ENCODE results near the gene CRTC1.

CRTC1 gene

DNA sequence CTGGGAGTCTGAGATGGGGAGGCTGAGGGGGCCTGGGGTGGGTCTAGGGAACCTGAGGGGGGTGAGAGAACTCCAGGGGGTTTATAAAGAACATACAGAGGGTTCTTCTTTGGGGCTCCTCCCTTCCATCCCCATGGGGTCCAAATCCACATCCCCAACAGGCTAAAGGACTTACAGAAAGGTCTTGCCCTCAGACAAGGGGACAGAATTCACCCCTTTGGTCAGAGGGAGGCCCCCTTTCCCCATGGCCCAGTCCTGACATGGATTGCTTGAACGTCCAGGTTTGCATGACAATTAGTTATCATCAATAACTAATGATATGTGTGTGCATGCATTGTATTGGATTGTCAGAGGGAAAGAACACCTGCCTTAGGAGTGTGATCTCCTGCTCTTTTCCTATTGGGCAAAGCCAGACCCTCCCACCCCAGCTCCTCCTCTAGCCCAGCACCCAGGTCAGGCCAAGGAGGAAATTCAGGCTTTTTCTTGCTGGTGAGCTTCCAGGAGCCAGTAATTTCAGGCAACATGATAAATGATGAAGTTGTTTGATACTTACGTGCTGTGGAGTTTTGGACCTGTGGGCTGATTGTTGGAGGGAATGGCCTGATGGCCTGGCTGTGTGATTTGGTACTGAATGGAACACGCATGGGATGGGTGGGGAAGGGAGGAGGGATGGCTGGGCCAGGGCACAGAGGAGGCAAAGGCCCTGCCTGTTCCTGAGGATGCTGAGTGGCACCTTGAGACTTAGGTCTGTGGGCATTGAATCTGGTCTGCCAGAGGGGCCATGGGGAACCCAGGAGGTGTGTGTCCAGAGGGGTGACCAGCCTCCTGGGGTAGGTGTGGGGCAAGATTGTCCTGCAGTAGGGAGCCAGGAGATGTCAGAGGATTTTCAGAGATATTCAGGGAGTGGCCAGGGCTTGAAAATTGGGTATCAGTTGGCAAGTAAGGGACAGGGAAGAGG lies 45.5 kb upstream of the CRTC1 start:
- DNase-seq (ENCODE audit: low read depth): no peak
- TF ChIP-seq, protein P1, sequence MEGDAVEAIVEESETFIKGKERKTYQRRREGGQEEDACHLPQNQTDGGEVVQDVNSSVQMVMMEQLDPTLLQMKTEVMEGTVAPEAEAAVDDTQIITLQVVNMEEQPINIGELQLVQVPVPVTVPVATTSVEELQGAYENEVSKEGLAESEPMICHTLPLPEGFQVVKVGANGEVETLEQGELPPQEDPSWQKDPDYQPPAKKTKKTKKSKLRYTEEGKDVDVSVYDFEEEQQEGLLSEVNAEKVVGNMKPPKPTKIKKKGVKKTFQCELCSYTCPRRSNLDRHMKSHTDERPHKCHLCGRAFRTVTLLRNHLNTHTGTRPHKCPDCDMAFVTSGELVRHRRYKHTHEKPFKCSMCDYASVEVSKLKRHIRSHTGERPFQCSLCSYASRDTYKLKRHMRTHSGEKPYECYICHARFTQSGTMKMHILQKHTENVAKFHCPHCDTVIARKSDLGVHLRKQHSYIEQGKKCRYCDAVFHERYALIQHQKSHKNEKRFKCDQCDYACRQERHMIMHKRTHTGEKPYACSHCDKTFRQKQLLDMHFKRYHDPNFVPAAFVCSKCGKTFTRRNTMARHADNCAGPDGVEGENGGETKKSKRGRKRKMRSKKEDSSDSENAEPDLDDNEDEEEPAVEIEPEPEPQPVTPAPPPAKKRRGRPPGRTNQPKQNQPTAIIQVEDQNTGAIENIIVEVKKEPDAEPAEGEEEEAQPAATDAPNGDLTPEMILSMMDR (IDR thresholded peaks at IDR 0.05; ENCODE audit: control insufficient read depth, insufficient read depth, low read depth, low read length, missing control alignments): no peak
- H3K4me3 ChIP-seq (ENCODE audit: control insufficient read depth, low read depth, low read length): peak overlapping the region; percentile 93

DNA sequence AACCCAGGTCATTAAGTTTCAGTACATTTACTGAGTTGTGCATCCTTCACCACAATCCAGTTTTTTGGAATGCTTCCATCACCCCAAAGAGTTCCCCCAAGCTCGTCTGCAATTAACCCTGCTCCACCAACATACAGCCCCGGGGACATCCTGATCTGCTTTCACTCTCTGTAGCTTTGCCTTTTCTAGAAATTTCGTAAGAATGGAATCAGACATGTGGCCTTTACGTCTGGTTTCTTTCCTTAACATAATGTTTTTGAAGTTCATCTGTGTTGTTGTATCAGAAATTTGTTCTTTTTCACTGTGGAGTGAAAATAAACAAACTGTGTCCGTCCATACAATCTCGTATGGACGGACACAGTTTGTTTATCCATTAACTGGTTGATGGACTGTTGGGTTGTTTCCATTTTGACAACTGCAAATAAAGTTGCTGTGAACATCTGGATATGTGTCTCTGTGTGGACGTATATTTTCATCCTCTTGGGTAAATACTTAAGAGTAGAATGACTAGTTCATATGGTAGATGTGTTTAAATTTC lies 43.7 kb upstream of the CRTC1 start:
- no peak overlapping the region for H3K4me3 ChIP-seq (ENCODE audit: control insufficient read depth, low read depth, low read length)
- TF ChIP-seq, protein P1 (IDR thresholded peaks at IDR 0.05; ENCODE audit: control insufficient read depth, insufficient read depth, low read depth, low read length, missing control alignments): no peak
- no peak for DNase-seq (ENCODE audit: low read depth)

DNA sequence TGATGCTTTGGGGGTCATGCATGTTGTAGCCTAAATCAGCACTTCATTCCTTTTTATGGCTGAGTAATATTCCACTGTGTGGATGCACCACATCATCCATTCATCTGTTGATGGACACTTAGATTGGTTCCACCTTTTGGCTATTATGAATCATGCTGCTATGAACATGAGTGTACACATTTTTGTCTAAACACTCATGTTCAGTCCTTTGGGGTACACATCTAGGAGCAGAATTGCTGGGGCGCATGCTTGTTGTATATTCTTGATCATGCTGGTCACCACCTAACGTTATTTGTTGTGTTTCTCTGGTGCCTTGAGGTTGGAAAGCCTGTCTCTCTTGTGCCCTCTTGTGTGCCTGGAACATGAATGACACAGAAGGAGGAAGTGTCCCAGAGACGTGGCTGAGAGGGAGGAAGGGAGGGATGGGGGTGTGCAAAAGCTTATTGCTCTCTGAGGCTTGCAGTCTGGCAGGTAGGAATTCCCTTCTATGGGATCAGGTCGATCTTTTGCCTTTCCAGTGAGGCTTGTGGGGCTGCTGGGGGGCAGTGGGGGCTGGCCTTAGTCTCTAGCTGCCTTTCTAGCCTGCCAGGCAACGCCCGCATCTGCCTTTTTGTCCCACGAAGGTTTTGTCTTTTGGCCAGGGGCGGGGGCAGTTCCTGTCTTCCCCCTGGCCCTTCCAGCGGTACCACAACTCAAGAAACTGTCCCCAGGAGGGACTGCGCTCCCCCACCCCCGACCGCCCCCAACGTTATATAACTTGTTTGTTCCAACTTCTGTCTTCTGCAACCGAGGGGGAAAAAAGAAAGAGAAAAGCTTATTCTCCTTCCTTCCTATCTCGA lies 39.1 kb upstream of the CRTC1 start:
- no peak for DNase-seq (ENCODE audit: low read depth)

DNA sequence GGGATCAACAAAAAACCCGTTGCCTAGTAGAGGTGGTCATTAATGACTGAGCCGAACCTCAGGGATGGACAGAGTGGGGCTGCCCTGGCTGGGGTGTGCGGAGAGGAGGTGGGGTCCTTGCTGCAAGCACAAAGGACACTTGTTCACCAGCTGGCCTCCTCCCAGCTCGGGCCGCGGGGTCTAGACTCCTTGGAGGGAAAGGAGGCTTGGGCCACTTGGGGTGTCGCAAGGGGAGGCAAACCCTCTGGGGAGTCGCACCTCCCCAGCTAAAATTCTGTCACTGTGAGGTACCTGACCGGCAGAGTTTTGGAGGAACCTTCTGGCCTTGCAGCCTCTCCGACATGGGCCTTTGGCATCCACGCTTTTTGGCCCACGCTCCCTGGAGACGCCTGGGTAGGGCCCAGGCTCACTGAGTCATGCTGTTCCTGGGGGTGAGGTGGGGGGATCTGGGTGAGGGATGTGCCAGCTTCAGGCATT lies 38.4 kb upstream of the CRTC1 start:
- DNase-seq (ENCODE audit: low read depth): no peak
- TF ChIP-seq, protein P1 (IDR thresholded peaks at IDR 0.05; ENCODE audit: control insufficient read depth, insufficient read depth, low read depth, low read length, missing control alignments): no peak
- H3K4me3 ChIP-seq (ENCODE audit: control insufficient read depth, low read depth, low read length): no peak overlapping the region

More for the DNA sequence above, 39.1 kb upstream of the CRTC1 start:
- no peak overlapping the region for H3K4me3 ChIP-seq (ENCODE audit: control insufficient read depth, low read depth, low read length)
- TF ChIP-seq, protein P1 (IDR thresholded peaks at IDR 0.05; ENCODE audit: control insufficient read depth, insufficient read depth, low read depth, low read length, missing control alignments): no peak

DNA sequence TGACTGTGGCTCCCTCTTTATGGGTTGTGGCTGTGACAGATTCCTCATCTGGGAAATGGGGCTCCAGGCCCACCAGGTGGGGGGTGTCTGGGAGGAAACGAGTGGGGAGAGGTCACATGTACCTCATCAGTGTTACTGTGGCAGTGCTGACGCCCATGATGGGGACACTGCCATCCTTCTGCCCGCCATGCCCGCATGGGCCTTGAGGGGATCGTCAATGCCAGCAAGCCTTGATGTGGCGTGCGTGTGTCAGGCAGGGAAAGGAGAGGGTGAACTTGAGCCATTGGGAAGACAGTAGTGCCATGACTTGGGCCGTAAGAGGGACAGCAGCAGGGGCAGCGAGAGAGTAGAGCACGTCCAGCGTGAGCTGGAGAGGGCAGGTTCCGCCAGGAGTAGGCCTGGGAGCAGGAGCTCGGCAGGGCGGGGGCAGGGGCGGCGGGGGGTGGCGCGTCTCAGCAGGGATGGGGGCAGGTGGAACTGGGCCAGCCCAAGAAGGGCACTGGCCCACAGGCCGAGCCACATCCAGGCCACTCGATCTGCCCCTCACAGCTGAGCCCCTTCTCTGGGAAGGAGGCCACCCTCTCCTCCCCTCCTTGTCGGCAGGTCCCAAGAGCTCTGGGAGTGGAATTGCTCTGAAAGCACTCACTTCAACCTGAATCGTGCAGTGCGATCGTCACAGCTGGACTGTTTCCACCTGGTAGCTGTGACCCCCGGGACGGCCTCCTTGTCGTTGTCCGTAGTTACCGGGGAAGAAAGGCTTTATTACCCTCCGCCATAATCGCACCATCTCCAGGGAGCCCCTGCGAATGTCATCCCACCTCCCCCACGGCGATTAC lies 36.7 kb upstream of the CRTC1 start:
- TF ChIP-seq, protein P1 (IDR thresholded peaks at IDR 0.05; ENCODE audit: control insufficient read depth, insufficient read depth, low read depth, low read length, missing control alignments): no peak
- DNase-seq (ENCODE audit: low read depth): no peak
- H3K4me3 ChIP-seq (ENCODE audit: control insufficient read depth, low read depth, low read length): no peak overlapping the region
